Measurements from ENCODE around the gene C22orf15. TPM values are rescaled to one million over a fixed set of nuclear protein-coding genes. Genes with fewer than 3 reads are reported as not detected.

The C22orf15 gene
- total RNA-seq, 1 experiment from 2014 or later: 0.81 TPM

DNA sequence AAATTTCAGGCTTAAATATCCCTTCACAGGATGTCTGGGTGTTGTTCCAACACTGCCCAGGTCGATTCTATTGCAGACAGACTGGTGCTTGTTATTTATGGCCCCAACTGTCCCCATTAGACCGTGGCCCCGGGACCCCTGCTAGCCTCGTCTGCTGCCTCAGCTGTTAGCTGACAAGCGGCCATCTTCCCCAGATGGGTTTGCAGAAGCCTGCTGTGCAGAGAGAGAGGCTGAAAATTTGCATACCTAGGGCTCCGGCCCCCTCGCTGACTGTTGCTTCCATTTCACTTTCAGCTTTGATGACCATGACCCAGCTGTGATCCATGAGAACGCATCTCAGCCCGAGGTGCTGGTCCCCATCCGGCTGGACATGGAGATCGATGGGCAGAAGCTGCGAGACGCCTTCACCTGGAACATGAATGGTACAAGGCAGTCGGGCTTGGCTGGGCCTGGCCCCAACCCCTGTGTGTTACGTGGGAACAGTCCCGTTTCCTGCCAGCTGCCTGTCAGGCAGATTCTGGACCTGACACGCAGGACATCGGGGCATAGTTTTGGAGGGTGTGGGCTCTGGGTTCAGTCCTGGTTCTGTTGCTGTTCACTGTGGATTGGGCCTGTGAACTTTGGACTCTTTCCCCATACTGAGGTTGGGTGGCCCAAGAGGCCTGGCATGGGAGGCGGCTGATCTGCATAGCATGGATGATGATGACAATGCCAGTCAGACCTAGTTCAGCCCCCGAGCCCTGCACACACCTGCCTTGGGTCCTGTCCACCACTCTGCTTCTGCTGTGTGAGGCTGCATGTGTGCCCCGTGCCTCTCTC is 40.4 kb downstream of the C22orf15 start:
- no peak overlapping the region for H3K14ac ChIP-seq (ENCODE audit: insufficient read depth, low read length)
- Mint-ChIP-seq H3K27me3 (ENCODE audit: low read depth) (no peaks in the 10 kb centered on the region), H3K36me3 (ENCODE audit: insufficient read depth in 1 of 3, low read depth in 3 of 3) (peaks cover 63 to 89% (median 89%) of the 10 kb centered on the region in 3 experiments), H3K4me1 (peaks cover 0 to 3% of the 10 kb centered on the region in 2 experiments; a peak in 1 of 4 replicates), H3K9me3 (no peaks in the 10 kb centered on the region), H3K4me3 (no peak overlapping the region), H3K27ac (peak overlapping the region in 2 of 3 experiments; percentile 72 to 89; a peak in 3 of 7 replicates)
- no peak overlapping the region for H2BK120ac ChIP-seq (ENCODE audit: low read depth, low read length, poor library complexity, severe bottlenecking)
- H3K23ac ChIP-seq (ENCODE audit: insufficient read length, low read depth, low read length): no peak overlapping the region
- no peak overlapping the region for H2BK5ac ChIP-seq (ENCODE audit: insufficient read length, low read length)
- H2BK15ac ChIP-seq (ENCODE audit: low read depth, low read length): no peak overlapping the region
- H3K56ac ChIP-seq (ENCODE audit: insufficient read length, low read depth, low read length): no peak overlapping the region
- TF ChIP-seq, protein P1, sequence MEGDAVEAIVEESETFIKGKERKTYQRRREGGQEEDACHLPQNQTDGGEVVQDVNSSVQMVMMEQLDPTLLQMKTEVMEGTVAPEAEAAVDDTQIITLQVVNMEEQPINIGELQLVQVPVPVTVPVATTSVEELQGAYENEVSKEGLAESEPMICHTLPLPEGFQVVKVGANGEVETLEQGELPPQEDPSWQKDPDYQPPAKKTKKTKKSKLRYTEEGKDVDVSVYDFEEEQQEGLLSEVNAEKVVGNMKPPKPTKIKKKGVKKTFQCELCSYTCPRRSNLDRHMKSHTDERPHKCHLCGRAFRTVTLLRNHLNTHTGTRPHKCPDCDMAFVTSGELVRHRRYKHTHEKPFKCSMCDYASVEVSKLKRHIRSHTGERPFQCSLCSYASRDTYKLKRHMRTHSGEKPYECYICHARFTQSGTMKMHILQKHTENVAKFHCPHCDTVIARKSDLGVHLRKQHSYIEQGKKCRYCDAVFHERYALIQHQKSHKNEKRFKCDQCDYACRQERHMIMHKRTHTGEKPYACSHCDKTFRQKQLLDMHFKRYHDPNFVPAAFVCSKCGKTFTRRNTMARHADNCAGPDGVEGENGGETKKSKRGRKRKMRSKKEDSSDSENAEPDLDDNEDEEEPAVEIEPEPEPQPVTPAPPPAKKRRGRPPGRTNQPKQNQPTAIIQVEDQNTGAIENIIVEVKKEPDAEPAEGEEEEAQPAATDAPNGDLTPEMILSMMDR (conservative IDR thresholded peaks at IDR 0.05): no peak
- no peaks in the 10 kb centered on the region for H4K20me1 ChIP-seq (ENCODE audit: control insufficient read depth, insufficient read depth, insufficient read length)
- no peaks in the 10 kb centered on the region for H3K4me1 ChIP-seq (ENCODE audit: insufficient read depth, low read length)
- H3K4me2 ChIP-seq (ENCODE audit: insufficient read depth, insufficient read length, low read length): no peak overlapping the region
- no peak overlapping the region for H3K18ac ChIP-seq (ENCODE audit: insufficient read length, low read depth, low read length)
- H3K23me2 ChIP-seq (ENCODE audit: insufficient read length, low read depth, low read length, poor library complexity, severe bottlenecking): no peaks in the 10 kb centered on the region
- H3K27ac ChIP-seq (ENCODE audit: insufficient read length, low read depth, low read length): no peak overlapping the region
- H2BK20ac ChIP-seq (ENCODE audit: low read depth, low read length, poor library complexity, severe bottlenecking): no peak overlapping the region
- H3K4ac ChIP-seq (ENCODE audit: low read depth, low read length): no peak overlapping the region
- no peak overlapping the region for H3T11ph ChIP-seq (ENCODE audit: low read length)
- H2BK12ac ChIP-seq (ENCODE audit: insufficient read length, low read depth, low read length): no peak overlapping the region
- no peak overlapping the region for H4K91ac ChIP-seq (ENCODE audit: insufficient read length, low read depth, low read length)
- no peaks in the 10 kb centered on the region for H3K9me3 ChIP-seq (ENCODE audit: control insufficient read depth, low read depth, low read length)
- no peaks in the 10 kb centered on the region for H3K27me3 ChIP-seq (ENCODE audit: insufficient read depth, low read length)
- H4K8ac ChIP-seq (replicated peaks; ENCODE audit: insufficient read length, low read depth, low read length): no peak overlapping the region
- DNase-seq: no peak
- no peaks in the 10 kb centered on the region for H3K79me1 ChIP-seq (ENCODE audit: insufficient read depth, low read depth, low read length, poor library complexity, severe bottlenecking)
- no peak overlapping the region for H3K9ac ChIP-seq (ENCODE audit: extremely low read depth, insufficient read length, low read length)
- H2AK5ac ChIP-seq (ENCODE audit: insufficient read length, low read length): no peak overlapping the region
- WGBS (ENCODE audit: extremely low coverage, insufficient read length, low lambda C conversion rate): no CpG with 5 or more reads among the region's 21 CpGs
- H4K5ac ChIP-seq (ENCODE audit: insufficient read length, low read depth, low read length): no peak overlapping the region
- no peaks in the 10 kb centered on the region for H3K79me2 ChIP-seq (ENCODE audit: insufficient read depth, low read length)
- no peak overlapping the region for H2AFZ ChIP-seq (ENCODE audit: low read length)
